Measurements from ENCODE around the gene UBE4A.

The UBE4A gene, protein sequence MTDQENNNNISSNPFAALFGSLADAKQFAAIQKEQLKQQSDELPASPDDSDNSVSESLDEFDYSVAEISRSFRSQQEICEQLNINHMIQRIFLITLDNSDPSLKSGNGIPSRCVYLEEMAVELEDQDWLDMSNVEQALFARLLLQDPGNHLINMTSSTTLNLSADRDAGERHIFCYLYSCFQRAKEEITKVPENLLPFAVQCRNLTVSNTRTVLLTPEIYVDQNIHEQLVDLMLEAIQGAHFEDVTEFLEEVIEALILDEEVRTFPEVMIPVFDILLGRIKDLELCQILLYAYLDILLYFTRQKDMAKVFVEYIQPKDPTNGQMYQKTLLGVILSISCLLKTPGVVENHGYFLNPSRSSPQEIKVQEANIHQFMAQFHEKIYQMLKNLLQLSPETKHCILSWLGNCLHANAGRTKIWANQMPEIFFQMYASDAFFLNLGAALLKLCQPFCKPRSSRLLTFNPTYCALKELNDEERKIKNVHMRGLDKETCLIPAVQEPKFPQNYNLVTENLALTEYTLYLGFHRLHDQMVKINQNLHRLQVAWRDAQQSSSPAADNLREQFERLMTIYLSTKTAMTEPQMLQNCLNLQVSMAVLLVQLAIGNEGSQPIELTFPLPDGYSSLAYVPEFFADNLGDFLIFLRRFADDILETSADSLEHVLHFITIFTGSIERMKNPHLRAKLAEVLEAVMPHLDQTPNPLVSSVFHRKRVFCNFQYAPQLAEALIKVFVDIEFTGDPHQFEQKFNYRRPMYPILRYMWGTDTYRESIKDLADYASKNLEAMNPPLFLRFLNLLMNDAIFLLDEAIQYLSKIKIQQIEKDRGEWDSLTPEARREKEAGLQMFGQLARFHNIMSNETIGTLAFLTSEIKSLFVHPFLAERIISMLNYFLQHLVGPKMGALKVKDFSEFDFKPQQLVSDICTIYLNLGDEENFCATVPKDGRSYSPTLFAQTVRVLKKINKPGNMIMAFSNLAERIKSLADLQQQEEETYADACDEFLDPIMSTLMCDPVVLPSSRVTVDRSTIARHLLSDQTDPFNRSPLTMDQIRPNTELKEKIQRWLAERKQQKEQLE

DNA sequence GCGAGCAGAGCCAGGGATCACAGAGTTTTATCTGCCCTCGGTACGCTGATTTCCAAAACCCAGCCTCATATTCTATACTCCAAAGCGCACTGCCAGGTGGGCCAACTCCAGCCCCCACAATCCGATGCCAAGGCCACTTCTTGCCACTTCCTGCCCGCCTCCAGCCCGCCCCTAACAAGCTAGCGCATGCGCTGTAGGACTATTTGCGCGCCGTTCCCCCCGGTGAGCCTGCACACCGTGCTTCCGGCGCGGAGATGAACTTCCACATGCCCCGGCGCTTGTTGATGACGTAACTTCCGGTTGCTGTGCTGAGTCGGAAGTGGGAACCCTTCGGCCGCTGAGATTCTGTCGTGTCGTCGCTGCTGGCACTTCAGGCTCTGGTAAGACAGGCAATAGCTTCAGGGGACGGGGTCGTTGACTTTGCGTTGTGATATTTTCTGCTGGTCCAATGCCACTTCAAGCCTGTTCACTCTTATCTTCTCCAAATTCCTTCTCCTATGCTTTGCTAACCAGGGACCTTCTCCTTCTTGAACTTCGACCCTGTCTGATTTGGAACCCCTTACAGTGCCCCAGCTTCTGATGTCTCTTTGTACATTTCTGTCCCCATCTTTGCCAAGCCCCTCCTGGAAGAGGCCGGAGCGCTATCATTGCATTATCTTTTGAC is at the start of gene UBE4A:
UBE4A (plus strand) TSS at position 306 of the 664 bp plus-strand sequence. CDS start 5,481 bp downstream, outside the sequence.
- peak; percentile 99 for DNase-seq

DNA sequence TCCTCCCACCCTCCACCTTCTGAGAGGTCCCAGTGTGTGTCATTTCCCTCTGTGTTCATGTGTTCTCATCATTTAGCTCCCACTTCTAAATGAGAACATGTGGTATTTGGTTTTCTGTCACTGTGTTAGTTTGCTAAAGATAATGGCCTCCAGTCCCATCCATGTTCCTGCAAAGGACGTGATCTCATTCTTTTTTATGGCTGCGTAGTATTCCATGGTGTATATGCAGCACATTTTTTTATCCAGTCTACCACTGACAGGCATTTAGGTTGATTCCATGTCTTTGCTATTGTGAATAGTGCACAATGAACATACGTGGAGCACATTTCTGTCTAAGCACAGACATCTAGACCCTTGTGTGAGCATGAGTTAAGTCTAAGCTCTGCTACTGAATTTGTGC is 49.1 kb upstream of the UBE4A start:
- no peak for DNase-seq

DNA sequence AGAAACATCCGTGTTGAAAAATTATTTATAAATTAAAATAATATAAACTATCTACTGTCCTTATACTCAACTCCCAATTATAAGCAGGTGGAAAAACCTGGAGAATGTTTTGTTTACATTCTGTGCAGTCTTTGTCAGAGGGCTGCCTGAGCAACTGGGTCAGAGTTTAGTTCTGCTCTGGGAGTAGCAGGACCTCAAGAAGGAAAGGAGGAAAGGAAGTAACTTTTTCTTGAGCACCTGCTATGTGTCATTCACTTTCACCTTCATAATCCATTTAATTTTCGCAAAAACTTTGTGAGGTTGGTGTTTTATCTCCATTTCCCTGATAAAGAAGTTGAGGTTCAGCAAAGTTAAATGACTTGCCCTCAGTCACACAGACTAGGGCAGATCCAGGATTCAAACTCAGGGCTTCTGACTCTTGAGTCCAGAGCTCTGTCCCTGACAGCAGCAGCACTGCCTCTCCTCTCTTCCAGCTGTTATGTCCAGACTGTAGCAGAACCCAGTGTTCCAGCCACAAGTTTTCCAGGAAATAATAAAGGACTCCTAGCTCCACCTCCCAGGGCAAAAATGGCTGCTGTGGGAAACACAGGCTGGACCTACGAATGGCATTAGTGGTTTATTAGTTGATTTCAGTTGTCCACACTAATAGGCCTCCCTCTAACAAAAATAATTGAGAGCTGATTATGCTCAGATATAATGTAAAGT is 48.5 kb upstream of the UBE4A start:
- no peak for DNase-seq

DNA sequence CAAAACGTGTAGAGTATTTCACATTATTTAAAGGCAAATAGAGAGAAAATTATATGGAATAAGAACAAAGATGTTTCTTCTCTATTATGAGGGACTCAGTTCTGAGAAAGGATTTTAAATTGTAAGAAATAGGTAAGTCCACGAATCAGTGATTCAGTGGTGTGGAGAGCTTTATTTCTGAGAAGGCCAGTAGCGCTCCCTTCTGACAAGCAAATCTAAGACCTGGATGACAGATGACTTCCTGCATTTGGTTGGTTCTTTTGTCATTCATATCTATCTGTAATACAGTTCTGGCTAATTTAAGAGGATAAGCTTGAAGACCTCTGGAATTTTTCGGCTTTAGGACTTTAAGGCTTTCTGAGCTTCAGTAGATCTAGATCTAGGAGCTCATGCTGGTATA is 47.9 kb upstream of the UBE4A start:
- DNase-seq = no peak

DNA sequence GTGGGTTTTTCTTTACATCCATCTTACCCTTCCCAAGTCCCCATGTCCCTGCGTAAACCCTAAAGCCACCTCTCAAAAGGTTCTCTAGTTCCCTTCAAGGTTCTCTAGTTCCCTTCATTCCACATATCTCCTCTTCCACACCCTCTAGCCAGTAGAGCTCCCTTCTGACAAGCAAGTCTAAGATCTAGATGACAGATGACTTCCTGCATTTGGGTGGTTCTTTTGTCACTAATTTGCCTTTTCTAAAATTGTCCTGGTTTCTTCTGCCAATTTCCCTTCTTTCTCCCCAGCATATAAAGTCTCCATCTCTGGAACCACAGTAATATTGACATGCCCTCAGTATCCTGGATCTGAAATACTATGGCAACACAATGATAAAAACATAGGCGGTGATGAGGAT is 47.1 kb upstream of the UBE4A start:
- no peak for DNase-seq

DNA sequence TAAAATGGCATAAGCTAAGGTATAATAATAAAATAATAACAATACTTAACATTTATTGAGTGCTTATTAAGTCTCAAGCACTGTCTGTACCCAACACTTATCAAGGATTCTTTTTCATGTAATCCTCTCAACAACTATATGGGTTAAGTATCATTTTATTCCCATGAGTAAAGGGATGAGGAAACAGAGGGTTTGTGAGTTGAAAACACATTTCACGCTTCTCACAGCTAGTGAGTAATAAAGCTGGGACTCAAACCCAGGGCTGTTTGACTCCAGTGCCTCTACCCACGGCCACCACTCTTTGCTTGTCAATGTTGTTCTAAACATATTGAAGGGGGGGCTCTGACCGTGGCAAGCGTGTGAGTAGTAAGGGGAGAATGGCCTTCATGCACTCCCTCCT is 46.2 kb upstream of the UBE4A start:
- DNase-seq = no peak

DNA sequence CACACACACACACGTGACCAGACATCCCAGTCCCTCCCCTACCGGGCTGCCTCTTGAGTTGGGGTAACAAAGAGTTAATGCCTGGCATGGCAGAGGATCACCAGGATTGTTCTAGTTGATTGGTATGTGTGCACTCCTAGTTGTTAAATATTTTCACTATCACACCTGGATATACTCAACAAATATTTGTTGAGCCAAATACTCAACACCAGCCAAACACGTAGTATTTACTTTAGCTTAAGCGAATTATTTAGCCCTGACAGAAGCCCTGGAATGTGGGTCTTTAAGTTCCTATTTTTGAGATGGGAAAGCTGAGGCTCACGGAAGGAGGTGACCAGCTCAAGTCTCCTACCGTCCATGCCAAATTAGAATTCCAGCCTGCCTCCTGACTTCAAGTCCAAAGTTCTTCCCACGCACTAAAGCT is 44.4 kb upstream of the UBE4A start:
- no peak for DNase-seq

DNA sequence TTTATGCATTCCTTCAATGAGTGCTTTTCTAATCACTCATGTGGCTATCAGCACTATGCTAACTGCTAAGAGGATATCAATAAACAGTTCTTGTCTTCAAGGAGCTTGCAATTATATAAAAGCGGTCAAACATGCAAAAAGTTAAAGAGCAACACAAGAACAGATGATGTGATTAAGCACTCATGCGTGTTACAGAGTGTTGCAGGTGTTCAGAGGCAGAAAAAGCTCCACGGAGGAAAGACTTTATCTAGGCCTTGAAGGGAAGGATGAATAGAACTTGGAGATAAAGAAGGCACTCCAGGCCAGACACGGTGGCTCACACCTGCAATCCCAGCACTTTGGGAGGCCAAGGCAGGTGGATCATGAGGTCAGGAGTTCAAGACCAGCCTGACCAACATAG is 41.3 kb upstream of the UBE4A start:
- DNase-seq = no peak

DNA sequence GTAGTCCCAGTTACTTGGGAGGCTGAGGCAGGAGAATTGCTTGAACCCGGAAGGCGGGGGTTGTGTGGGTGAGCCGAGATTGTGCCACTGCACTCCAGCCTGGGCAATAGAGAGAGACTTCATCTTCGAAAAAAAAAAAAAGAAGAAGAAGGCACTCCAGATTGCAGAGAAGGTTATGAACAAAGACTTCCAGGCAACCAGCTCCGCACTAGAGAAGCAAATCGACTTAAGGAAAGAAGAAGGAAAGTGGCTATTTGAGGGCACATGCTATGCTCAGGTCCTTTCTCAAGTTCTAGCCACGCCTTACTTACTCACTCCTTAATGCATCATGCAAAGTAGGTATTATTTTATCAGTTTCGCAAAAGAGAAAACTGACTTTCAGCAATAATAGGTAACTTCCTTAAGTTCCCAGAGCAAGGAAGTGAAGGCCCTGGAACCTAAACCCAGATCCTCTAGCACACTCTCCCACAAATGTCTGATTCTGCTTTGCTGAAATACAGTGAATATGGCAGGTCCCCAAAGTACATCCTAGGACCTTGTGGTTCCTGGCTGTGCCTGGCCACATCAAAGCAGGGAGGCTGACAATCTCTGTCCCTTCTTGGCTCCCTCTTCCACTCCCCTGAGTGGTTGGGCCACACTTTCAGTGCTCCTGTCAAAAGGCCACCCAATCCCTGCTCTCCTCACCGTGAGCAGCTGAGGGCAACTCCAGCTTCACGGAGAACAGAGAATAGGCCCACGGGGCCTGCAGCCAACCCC is 40.6 kb upstream of the UBE4A start:
- no peak for DNase-seq

DNA sequence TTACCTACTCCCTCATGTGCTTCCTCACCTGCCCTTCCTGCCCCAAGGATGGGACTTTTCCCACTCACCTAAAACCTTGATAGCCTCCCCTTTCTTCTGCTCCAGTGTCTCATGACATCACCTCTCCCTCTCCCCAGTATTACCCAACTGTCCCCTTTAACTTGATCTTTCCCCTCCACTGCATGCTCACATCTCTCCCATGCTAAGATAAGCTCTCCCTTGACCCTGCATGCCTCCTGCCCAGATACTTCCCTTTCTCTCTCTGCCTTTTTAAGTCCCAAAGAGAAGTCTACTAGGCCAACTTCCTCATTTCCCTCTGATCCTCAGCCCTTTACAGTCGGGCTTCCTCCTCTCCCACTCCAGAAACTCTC is 40.1 kb upstream of the UBE4A start:
- DNase-seq = no peak

DNA sequence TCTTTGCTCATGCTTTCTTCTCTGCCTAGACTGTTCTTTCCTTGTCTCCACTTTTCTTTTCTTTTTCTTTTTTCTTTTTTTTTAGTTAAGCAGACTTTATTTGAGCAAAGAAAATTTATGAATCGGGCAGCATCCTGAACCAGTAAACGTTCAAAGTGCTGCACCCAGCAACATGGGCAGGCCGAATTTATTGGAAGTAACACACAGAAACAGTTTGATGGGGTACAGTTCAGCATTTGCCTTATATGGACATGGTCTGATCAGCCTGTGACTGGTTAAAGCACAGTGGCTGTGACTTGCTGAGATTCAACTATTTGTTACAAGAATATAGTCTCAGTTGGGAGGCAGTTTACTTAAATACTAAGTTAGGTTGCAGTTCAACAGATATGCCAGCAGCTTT is 38.9 kb upstream of the UBE4A start:
- no peak for DNase-seq

DNA sequence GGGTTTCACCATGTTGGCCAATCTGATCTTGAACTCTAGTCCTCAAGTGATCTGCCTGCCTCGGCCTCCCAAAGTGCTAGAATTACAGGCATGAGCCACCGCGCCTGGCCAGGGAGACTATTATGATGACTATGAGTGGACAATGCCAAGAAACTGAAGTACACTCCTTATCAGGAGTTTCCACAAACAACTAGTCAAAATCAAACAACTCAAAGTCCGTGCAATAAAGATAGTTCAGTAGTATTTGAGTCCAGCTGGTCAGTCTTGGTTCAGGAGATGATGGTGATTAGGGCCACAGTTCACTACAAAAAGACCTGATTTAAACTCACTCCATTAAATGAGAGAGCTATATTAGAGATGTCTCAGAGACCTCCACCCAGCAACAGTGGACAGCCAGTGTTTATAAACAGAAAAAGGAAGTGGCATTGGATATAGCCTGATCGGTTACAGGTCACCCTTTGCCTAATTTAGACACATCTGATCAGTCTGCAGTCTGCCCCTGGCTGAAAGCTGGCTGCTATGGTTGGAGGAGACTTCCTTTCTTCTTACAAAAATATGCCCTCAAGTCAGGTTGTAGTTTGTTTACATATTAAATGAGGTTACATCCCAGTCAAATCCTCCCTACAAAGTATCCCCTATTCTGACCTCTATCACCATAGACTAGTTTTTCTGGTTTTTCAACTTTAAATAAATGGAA is 37.9 kb upstream of the UBE4A start:
- no peak for DNase-seq

DNA sequence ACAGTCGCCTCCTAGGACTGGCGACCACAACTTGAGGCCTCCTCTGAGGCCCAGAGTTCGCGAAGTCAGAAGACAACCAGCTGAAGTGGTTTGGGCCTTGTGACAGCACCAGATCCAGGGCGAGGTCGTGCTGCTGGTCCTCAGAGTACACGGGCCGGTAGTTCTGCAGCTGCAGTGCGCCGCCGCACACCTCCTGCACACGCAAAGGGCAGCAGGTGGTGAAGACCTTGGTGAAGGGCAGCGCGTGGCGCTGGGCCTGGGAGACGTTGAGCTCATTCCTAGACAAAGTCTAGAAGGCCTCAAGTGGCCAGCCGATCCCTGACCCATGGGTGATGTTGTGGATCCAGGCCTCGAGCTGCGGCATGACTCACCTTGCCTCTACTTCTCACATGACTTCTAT is 36.7 kb upstream of the UBE4A start:
- DNase-seq = no peak

DNA sequence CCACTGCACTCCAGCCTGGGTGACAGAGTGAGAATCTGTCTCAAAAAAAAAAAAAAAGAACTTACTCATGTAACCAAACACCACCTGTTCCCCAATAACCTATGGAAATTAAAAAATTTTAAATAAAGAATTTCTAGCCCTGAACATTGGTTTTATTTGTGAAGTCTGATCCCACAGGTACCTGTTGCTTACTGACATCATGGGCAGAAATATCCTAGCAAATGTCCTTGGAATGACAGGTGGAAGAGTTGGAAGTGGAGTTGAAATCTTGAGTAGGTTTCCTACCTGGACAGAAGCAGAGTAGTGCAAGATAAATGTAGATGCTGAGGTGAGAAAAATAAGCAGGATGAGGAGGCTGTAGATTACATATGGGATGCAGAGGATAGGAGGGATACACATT is 34.1 kb upstream of the UBE4A start:
- no peak for DNase-seq

DNA sequence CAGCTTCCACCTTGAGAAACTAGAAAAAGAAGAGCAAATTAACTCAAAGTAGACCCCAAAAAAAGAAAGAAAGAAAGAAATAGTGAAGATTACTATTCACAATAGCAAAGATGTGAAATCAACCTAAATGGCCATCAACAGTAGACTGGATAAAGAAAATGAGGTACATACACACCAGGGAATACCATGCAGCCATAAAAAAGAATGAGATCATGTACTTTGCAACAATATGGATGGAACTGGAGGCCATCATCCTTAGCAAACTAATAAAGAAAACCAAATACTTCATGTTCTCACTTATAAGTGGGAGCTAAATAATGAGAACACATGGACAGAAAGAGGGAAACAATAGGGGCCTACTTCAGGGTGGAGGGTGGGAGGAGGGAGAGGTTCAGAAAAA is 30.7 kb upstream of the UBE4A start:
- no peak for DNase-seq

DNA sequence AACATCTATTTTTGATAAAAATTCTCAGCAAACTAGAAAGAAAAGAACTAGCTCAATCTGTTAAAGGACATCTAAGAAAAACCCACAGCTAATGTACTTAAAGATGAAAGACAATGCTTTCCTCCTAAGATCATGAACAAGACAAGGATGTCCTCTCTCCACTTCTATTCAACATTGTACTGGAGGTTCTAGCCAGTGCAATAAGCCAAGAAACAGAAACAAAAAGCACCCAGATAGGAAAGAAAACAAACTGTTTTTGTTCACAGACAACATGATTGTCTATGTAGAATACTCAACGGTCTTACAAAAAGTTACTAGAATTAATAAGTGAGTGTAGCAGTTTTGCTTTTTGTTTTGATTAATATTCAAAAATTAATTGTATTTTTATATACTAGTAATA is 24.7 kb upstream of the UBE4A start:
- no peak for DNase-seq

DNA sequence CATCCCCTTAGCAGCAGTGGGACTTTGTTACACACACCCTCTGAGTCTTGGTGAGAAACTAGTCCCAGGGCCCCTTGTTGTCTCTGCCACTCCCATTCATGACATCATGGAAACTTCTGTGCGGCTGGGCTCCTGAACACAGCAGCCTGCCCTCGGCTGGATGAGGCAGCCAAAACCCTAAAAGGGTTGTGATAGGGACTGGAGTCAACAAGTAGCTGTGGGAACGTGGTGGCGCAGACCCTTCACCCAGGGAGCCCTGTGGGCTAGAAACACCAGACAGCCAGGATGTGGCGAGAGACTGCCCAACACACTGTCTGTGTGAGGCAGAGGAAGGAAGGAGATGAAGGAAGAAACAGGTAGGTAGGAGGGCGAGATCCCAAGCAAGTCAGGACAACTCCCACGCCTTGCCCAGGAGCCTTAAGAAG is 20.8 kb upstream of the UBE4A start:
- peak; percentile 90 for DNase-seq

DNA sequence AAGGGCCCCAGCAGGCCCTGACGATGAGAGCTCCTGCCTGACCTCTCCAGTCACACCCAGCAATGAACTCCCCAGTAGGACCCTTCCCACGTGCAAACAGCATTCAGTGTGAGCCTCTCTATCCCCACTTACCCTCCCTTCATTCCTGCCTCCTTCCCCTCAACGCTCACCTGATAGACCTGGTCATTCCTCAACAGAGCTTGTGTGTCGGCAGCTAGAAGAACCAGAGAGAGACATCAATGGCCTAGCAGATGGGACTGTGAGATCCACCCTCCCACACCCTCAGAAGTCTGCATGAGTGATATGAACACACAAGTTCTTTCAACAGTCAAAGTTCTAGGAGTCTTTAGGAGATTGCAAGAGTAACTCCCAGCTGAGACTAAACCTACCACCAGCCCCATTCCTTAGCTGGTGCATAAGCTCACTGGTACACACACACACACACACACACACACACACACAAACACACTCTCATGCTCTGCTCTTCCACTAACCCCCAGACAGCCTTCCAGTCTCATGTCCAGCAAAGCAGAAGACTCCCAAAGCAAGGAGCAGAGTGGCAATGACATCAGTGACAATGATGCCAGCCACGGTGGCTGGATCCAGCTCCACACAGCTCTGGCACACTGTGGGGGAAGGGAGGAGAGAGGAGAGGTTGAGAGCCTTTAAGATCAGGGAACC is 20.0 kb upstream of the UBE4A start:
- no peak for DNase-seq

DNA sequence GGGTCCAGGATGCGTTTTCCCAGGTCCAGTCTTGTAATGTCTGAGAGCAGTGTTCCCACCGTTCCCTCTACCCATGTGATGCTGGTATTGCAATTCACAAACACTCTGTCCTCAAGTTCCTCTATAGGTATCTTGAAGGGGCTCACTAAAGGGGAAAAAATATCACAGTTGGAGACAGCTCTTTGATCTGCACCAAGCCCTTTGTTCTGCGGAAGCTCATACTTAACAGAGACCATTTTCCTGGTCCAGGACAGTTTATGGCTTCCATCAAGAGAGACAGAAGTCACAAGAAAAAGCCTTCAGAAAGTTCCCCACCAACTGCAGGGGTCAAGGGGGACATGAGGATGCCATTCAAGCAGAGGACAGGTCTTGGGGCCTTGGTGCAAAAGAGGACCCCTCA is 19.0 kb upstream of the UBE4A start:
- no peak for DNase-seq

DNA sequence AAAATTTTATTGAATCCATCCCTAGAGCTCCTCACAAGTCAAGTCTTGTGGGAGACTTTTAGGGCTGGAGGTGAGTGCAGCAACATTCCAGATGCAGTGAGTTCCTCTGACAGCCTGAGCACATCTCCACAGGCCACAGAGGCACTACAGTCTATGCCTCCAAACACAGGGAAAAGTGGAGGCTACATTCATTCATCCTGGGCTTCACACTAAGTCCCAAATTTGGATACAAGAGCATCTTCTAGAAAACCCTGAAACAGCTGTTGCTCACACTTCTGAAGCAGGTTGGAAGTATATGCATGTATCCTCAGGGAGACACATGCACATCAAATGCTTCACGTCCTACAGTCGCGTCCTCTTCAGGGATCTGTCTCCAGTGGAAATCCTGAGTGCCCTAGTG is 18.1 kb upstream of the UBE4A start:
- DNase-seq = no peak
